IMR-90 (cell line): ENCODE data around the gene VWA8. TPM values are rescaled to one million over a fixed set of nuclear protein-coding genes. Genes with fewer than 3 reads are reported as not detected.

ENCODE experiments used
- ATAC-seq: fragments of 200-7000 bp; cut with Tn5 transposase; 2 replicates; pipeline ENCODE4 v1.9.1; 2020; ENCODE audit warnings: low read depth, mild to moderate bottlenecking, moderate library complexity
- BruUV-seq: library from RNA; stranded (reverse); fragments of 400-500 nt; replicated peaks from 2 replicates; lab custom pipeline; 2021; lab: Mats Ljungman, UMichigan
- CTCF ChIA-PET: fragments of 300-600 bp; formaldehyde crosslinking; extraction: SDS; loops from one replicate; lab custom pipeline; 2021; ENCODE audit warnings: antibody characterized with exemption; lab: Yijun Ruan, JAX
- POLR2A ChIA-PET: fragments of 300-600 bp; sonication (Branson Sonifier 250); formaldehyde crosslinking; loops from one replicate; lab custom pipeline; 2022; ENCODE audit warnings: antibody characterized with exemption; ENCODE audit not compliant: unreplicated experiment; lab: Charles Lee
- DNase-seq: peaks from one replicate; pipeline ENCODE4 v3.0.0; 2013
- H2AFZ ChIP-seq: replicated peaks from 2 replicates; pipeline ENCODE3; 2013; ENCODE audit warnings: low read length, mild to moderate bottlenecking; ENCODE audit not compliant: poor library complexity
- H2AK5ac ChIP-seq: 2 replicates; pipeline ENCODE4 v1.6.1; 2013; ENCODE audit warnings: low read depth, low read length, inconsistent platforms
- H2AK9ac ChIP-seq: replicated peaks from 2 replicates; pipeline ENCODE3; 2013; ENCODE audit warnings: mild to moderate bottlenecking, low read depth, low read length, moderate library complexity; ENCODE audit not compliant: poor library complexity
- H2BK120ac ChIP-seq: 2 replicates; pipeline ENCODE4 v1.6.1; 2013; ENCODE audit warnings: low read depth, low read length, inconsistent platforms
- H2BK15ac ChIP-seq: 3 replicates; pipeline ENCODE4 v1.6.1; 2013; ENCODE audit warnings: low read depth, low read length, inconsistent platforms
- H2BK20ac ChIP-seq: 2 replicates; pipeline ENCODE4 v1.6.1; 2013; ENCODE audit warnings: low read depth, mild to moderate bottlenecking, inconsistent platforms, low read length, moderate library complexity
- H2BK5ac ChIP-seq: 2 replicates; pipeline ENCODE4 v1.6.1; 2013; ENCODE audit warnings: mild to moderate bottlenecking, low read depth, low read length, inconsistent platforms; ENCODE audit not compliant: poor library complexity, severe bottlenecking
- H3K14ac ChIP-seq: replicated peaks from 2 replicates; pipeline ENCODE4 v1.6.1; 2013; ENCODE audit warnings: low read depth, low read length, inconsistent platforms
- H3K18ac ChIP-seq: 2 replicates; pipeline ENCODE4 v1.6.1; 2013; ENCODE audit warnings: low read depth, low read length, control low read depth
- H3K23ac ChIP-seq: 2 replicates; pipeline ENCODE4 v1.6.1; 2013; ENCODE audit warnings: low read depth, low read length, inconsistent platforms
- H3K27ac ChIP-seq: 2 replicates; pipeline ENCODE4 v1.5.1; 2013; ENCODE audit warnings: mild to moderate bottlenecking, control low read depth, low read length; ENCODE audit not compliant: insufficient read depth
- H3K27me3 ChIP-seq: 2 replicates; pipeline ENCODE4 v1.6.1; 2013; ENCODE audit warnings: low read length; ENCODE audit not compliant: control insufficient read depth, insufficient read depth
- H3K36me3 ChIP-seq: 2 replicates; pipeline ENCODE4 v1.6.1; 2013; ENCODE audit warnings: low read length, mixed read lengths; ENCODE audit not compliant: control insufficient read depth, insufficient read depth
- H3K4ac ChIP-seq: 2 replicates; pipeline ENCODE4 v1.6.1; 2013; ENCODE audit warnings: low read depth, low read length, inconsistent platforms
- H3K4me1 ChIP-seq: 2 replicates; pipeline ENCODE4 v1.6.1; 2013; ENCODE audit warnings: low read length, mixed read lengths; ENCODE audit not compliant: control insufficient read depth, insufficient read depth
- H3K4me2 ChIP-seq: 2 replicates; pipeline ENCODE4 v1.6.1; 2013; ENCODE audit warnings: low read depth, mild to moderate bottlenecking, control low read depth, low read length, moderate library complexity
- H3K4me3 ChIP-seq: 2 replicates; pipeline ENCODE4 v1.5.1; 2013; ENCODE audit warnings: low read depth, mild to moderate bottlenecking, control low read depth, low read length, moderate library complexity; ENCODE audit not compliant: insufficient read depth
- H3K56ac ChIP-seq: 2 replicates; pipeline ENCODE4 v1.6.1; 2013; ENCODE audit warnings: low read length, inconsistent platforms; ENCODE audit not compliant: insufficient read depth; ENCODE audit errors: extremely low read depth
- H3K79me1 ChIP-seq, 2 experiments: 2 replicates each; pipeline ENCODE4 v1.6.1; 2013; ENCODE audit warnings: low read length in 2 of 2, inconsistent platforms in 1 of 2, low read depth in 1 of 2
- H3K9ac ChIP-seq: 2 replicates; pipeline ENCODE4 v1.6.1; 2013; ENCODE audit warnings: low read depth, low read length, control low read depth
- H3K9me1 ChIP-seq: 2 replicates; pipeline ENCODE4 v1.6.1; 2013; ENCODE audit warnings: low read length, inconsistent platforms; ENCODE audit not compliant: insufficient read depth
- H3K9me3 ChIP-seq: 2 replicates; pipeline ENCODE4 v1.6.1; 2013; ENCODE audit warnings: low read length; ENCODE audit not compliant: control insufficient read depth, insufficient read depth
- H4K20me1 ChIP-seq: 2 replicates; pipeline ENCODE4 v1.6.1; 2013; ENCODE audit warnings: low read length, inconsistent platforms; ENCODE audit not compliant: insufficient read depth
- H4K5ac ChIP-seq: 2 replicates; pipeline ENCODE4 v1.6.1; 2013; ENCODE audit warnings: mild to moderate bottlenecking, low read depth, low read length, control low read depth
- H4K8ac ChIP-seq, 2 experiments: 2 replicates each; pipeline ENCODE4 v1.6.1; 2013; ENCODE audit warnings: low read depth in 2 of 2, low read length in 2 of 2, control low read depth in 1 of 2, inconsistent platforms in 1 of 2
- H4K91ac ChIP-seq: 2 replicates; pipeline ENCODE4 v1.6.1; 2013; ENCODE audit warnings: low read depth, low read length, inconsistent platforms; ENCODE audit not compliant: insufficient read depth
- BHLHE40 ChIP-seq: fragments of 150-350 bp; IDR thresholded peaks from 2 replicates; pipeline ENCODE4 v1.6.1; 2016; ENCODE audit warnings: mild to moderate bottlenecking, low read depth, low read length
- ELK1 ChIP-seq: fragments of 150-350 bp; IDR thresholded peaks from 2 replicates; pipeline ENCODE4 v1.6.1; 2016; ENCODE audit warnings: low read depth, mild to moderate bottlenecking, low read length, moderate library complexity, borderline replicate concordance
- MAFK ChIP-seq: IDR thresholded peaks from 2 replicates; pipeline ENCODE4 v1.6.1; 2012; ENCODE audit warnings: low read depth, low read length, improper control_type of control experiment
- WGBS, 2 experiments: methylation state at CpG; one replicate each; pipeline versions ENCODE4 v1.1.5 to v1.1.7; 2013; ENCODE audit warnings: missing lambda C conversion rate in 2 of 2; ENCODE audit not compliant: insufficient read length in 1 of 2; ENCODE audit errors: extremely low coverage in 2 of 2; 5-methylcytosine and 5-hydroxymethylcytosine counted together
- dilution Hi-C: fragments of 300-500 bp; cut with HindIII; formaldehyde crosslinking; loops from one replicate; pipeline ENCODE4 v1.14.3; 2018; ENCODE audit warnings: low sequenced_read_pairs; ENCODE audit not compliant: unreplicated experiment
- in situ Hi-C: fragments of 300-500 bp; cut with MboI; formaldehyde crosslinking; loops from 3 replicates; pipeline ENCODE4 v1.14.3; 2019; ENCODE audit warnings: low sequenced_read_pairs, inconsistent platforms, mixed read lengths
- intact Hi-C: fragments of 100-400 bp; cut with micrococcal nuclease; formaldehyde crosslinking; loops from 2 replicates; pipeline ENCODE4 v1.10.0; 2022
- polyA plus RNA-seq, 3 experiments: library from polyadenylated mRNA; depleted of rRNA; stranded (reverse); fragments of >200 nt; gene quantifications; 2 replicates each; pipeline ENCODE4 v1.2.3, GENCODE V29; 2012; ENCODE audit warnings: low replicate concordance in 1 of 3
- total RNA-seq: library from RNA; depleted of rRNA; stranded (reverse); fragments of >200 nt; gene quantifications from 2 replicates; pipeline ENCODE4 v1.2.3, GENCODE V29; 2012

VWA8 gene
- total and polyA plus RNA-seq, 2 of the 4 experiments (the other 2 are of a cell fraction) = 5.9 to 18.3 TPM

GRCh38 chr13:41601718-41602445 is 359.0 kb downstream of the VWA8 start:
- no peak overlapping the region for H3K18ac ChIP-seq
- no peak overlapping the region; the same call in 1 of the 2 replicates for H3K23ac ChIP-seq
- peak overlapping the region; percentile 8; the same call in 1 of the 2 replicates for H3K4ac ChIP-seq
- no peaks in the 10 kb centered on the region for H3K79me1 ChIP-seq
- H3K4me3 ChIP-seq = no peak overlapping the region
- no peak overlapping the region for H2BK120ac ChIP-seq
- no peak overlapping the region for H3K27ac ChIP-seq
- BruUV-seq = no TSS peak
- peak overlapping the region; percentile 50; the same call in 1 of the 3 replicates for H2BK15ac ChIP-seq
- no peak for TF ChIP-seq BHLHE40
- TF ChIP-seq MAFK = peak; percentile 65
- TF ChIP-seq ELK1 = no peak
- no peak overlapping the region for H3K9ac ChIP-seq
- no peaks in the 10 kb centered on the region for H3K9me3 ChIP-seq
- ATAC-seq (no peak), DNase-seq (no peak)
- H2AFZ ChIP-seq = no peak overlapping the region
- peak overlapping the region; percentile 10; the same call in 1 of the 2 replicates for H4K91ac ChIP-seq
- 0 out of 2 replicates have a peak, but pooled peaks cover 4% of the 10 kb centered on the region for H3K36me3 ChIP-seq
- peak overlapping the region; percentile 22; the same call in 1 of the 2 replicates for H2BK20ac ChIP-seq
- H4K20me1 ChIP-seq = no peaks in the 10 kb centered on the region
- dilution Hi-C loops = no loop called here
- peaks cover 3% of the 10 kb centered on the region; the same call in 1 of the 2 replicates for H3K9me1 ChIP-seq
- in situ Hi-C loops = no loop called here
- no peak overlapping the region for H2BK5ac ChIP-seq
- H3K4me1 ChIP-seq = peaks cover 5% of the 10 kb centered on the region
- ChIA-PET POLR2A (interaction anchor here (0.5 kb wide), 1 partner anchor 202 kb away, joined by 4 read pairs; no protein-coding TSS in a partner anchor), CTCF (no interaction called here)
- H3K56ac ChIP-seq = no peak overlapping the region
- no peak overlapping the region for H4K8ac ChIP-seq
- 82% methylated on average over 3 of the region's 7 CpGs; no CpG with 5 or more reads in 1 of the 2 experiments for WGBS, 2 experiments
- 0 out of 2 replicates have a peak overlapping the region, but pooled peaks have one; percentile 39 for H3K14ac ChIP-seq
- no peak overlapping the region for H3K4me2 ChIP-seq
- no peak overlapping the region for H4K5ac ChIP-seq
- no peaks in the 10 kb centered on the region for H3K27me3 ChIP-seq
- intact Hi-C loops = no loop called here
- no peak overlapping the region for H2AK9ac ChIP-seq
- H2AK5ac ChIP-seq = peak overlapping the region; percentile 14; the same call in 1 of the 2 replicates
